GM12878 (cell line): ENCODE measurements around the gene ICAM4. TPM values are rescaled to one million over a fixed set of nuclear protein-coding genes. Genes with fewer than 3 reads are reported as not detected.

Source experiments
- ATAC-seq: fragments of 200-7000 bp; cut with Tn5 transposase; 3 replicates; pipeline ENCODE4 v1.9.1; 2020; ENCODE audit warnings: mild to moderate bottlenecking, moderate library complexity
- BruUV-seq: library from RNA; stranded (reverse); fragments of 400-500 nt; replicated peaks from 2 replicates; lab custom pipeline; 2021; lab: Mats Ljungman, UMichigan
- CTCF ChIA-PET: fragments of 300-600 bp; sonication (Branson Sonifier 250); formaldehyde crosslinking; extraction: SDS; loops from one replicate; lab custom pipeline; 2021; ENCODE audit warnings: inconsistent platforms; lab: Yijun Ruan, JAX
- POLR2A ChIA-PET: fragments of 350-600 bp; formaldehyde crosslinking; extraction: SDS; loops from one replicate; lab custom pipeline; 2021; ENCODE audit warnings: inconsistent platforms; lab: Charles Lee
- RAD21 ChIA-PET: fragments of 300-600 bp; sonication (Branson Sonifier 250); formaldehyde crosslinking; loops from one replicate; lab custom pipeline; 2023; ENCODE audit warnings: antibody characterized with exemption; ENCODE audit not compliant: unreplicated experiment; lab: Charles Lee
- SMC1A ChIA-PET: fragments of 300-600 bp; sonication (Branson Sonifier 250); formaldehyde crosslinking; loops from one replicate; lab custom pipeline; 2023; ENCODE audit not compliant: unreplicated experiment, uncharacterized antibody; lab: Charles Lee
- DNase-seq: peaks from one replicate; pipeline ENCODE4 v3.0.0-alpha.2; 2011; ENCODE audit warnings: low read depth, low spot score
- FAIRE-seq: peaks from 3 replicates; lab custom pipeline; 2011; peaks lifted over from hg19 to GRCh38; lab: Jason Lieb, UNC
- H2AFZ ChIP-seq: 2 replicates; pipeline ENCODE4 v1.6.0; 2011; ENCODE audit warnings: low read depth, low read length, control low read depth; ENCODE audit not compliant: control insufficient read depth
- H3K27ac ChIP-seq: 2 replicates; pipeline ENCODE4 v1.5.1; 2011; ENCODE audit warnings: control low read depth; ENCODE audit not compliant: control insufficient read depth, insufficient read depth
- H3K27me3 ChIP-seq, 2 experiments: replicated peaks in 1 of 2; 2 replicates each; pipeline versions ENCODE4 v1.6.0 to v1.6.1; 2011; ENCODE audit warnings: low read length in 1 of 2; ENCODE audit not compliant: control insufficient read depth in 2 of 2, insufficient read depth in 2 of 2
- H3K36me3 ChIP-seq, 2 experiments: 2 replicates each; pipeline ENCODE4 v1.5.1; 2011; ENCODE audit warnings: low read length in 1 of 2; ENCODE audit not compliant: control insufficient read depth in 2 of 2, insufficient read depth in 2 of 2
- H3K4me1 ChIP-seq: 2 replicates; pipeline ENCODE4 v1.6.1; 2011; ENCODE audit warnings: mild to moderate bottlenecking, low read length, moderate library complexity, mixed read lengths; ENCODE audit not compliant: control insufficient read depth, insufficient read depth
- H3K4me2 ChIP-seq: 2 replicates; pipeline ENCODE4 v1.6.0; 2011; ENCODE audit warnings: control low read depth; ENCODE audit not compliant: control insufficient read depth, insufficient read depth
- H3K4me3 ChIP-seq: fragments of 200-600 bp; sonication (generic); 2 replicates; pipeline ENCODE4 v1.5.1; 2016
- H3K79me2 ChIP-seq: 2 replicates; pipeline ENCODE4 v1.6.0; 2011; ENCODE audit warnings: low read length; ENCODE audit not compliant: control insufficient read depth, insufficient read depth
- H3K9ac ChIP-seq: 2 replicates; pipeline ENCODE4 v1.8.0; 2011; ENCODE audit warnings: low read length, control low read depth, mixed read lengths; ENCODE audit not compliant: control insufficient read depth, insufficient read depth
- H3K9me3 ChIP-seq: replicated peaks from 3 replicates; pipeline ENCODE4 v1.5.1; 2011; ENCODE audit warnings: mild to moderate bottlenecking, low read length; ENCODE audit not compliant: control insufficient read depth, insufficient read depth
- H4K20me1 ChIP-seq: 2 replicates; pipeline ENCODE4 v1.6.0; 2011; ENCODE audit not compliant: control insufficient read depth, insufficient read depth
- CBX3 ChIP-seq: fragments of 200-600 bp; sonication (generic); IDR thresholded peaks from 2 replicates; pipeline ENCODE4 v1.6.1; 2016; ENCODE audit warnings: low read depth, borderline replicate concordance
- FOXM1 ChIP-seq: IDR thresholded peaks from 2 replicates; pipeline ENCODE4 v1.6.1; 2012; ENCODE audit warnings: low read depth, mild to moderate bottlenecking, inconsistent platforms, low read length, moderate library complexity
- GATAD2B ChIP-seq: fragments of 450-650 bp; conservative IDR thresholded peaks from 2 replicates; pipeline ENCODE4 v1.6.1; 2017; ENCODE audit warnings: low read depth, mild to moderate bottlenecking, moderate library complexity
- HCFC1 ChIP-seq: fragments of 150-350 bp; IDR thresholded peaks from 2 replicates; pipeline ENCODE4 v1.6.1; 2014; ENCODE audit warnings: low read length
- HDGF ChIP-seq: fragments of 450-650 bp; IDR thresholded peaks from 2 replicates; pipeline ENCODE4 v1.6.1; 2016; ENCODE audit warnings: antibody characterized with exemption
- IKZF1 ChIP-seq: fragments of 450-650 bp; conservative IDR thresholded peaks from 2 replicates; pipeline ENCODE4 v1.6.1; 2017; ENCODE audit warnings: antibody characterized with exemption, mild to moderate bottlenecking
- MLLT1 ChIP-seq: fragments of 450-650 bp; IDR thresholded peaks from 2 replicates; pipeline ENCODE4 v1.6.1; 2016; ENCODE audit warnings: mild to moderate bottlenecking
- NFYB ChIP-seq: IDR thresholded peaks from 2 replicates; pipeline ENCODE4 v1.6.1; 2011; ENCODE audit warnings: low read depth, mild to moderate bottlenecking, low read length, improper control_type of control experiment, moderate library complexity; ENCODE audit not compliant: insufficient read depth
- PAX5 ChIP-seq: IDR thresholded peaks from 2 replicates; pipeline ENCODE4 v1.6.1; 2011; ENCODE audit warnings: low read depth, low read length, borderline replicate concordance
- PAX8 ChIP-seq: fragments of 450-650 bp; IDR thresholded peaks from 2 replicates; pipeline ENCODE4 v1.6.1; 2017; ENCODE audit warnings: mild to moderate bottlenecking, moderate library complexity
- POLR2A ChIP-seq: IDR thresholded peaks from 2 replicates; pipeline ENCODE4 v1.6.1; 2011; ENCODE audit warnings: low read depth, mild to moderate bottlenecking, low read length
- RAD51 ChIP-seq: fragments of 450-650 bp; IDR thresholded peaks from 2 replicates; pipeline ENCODE4 v1.6.1; 2016; ENCODE audit warnings: moderate library complexity, mild to moderate bottlenecking, inconsistent platforms
- RFX5 ChIP-seq: IDR thresholded peaks from 2 replicates; pipeline ENCODE4 v1.6.1; 2011; ENCODE audit warnings: low read depth, low read length, improper control_type of control experiment
- SPI1 ChIP-seq: IDR thresholded peaks from 2 replicates; pipeline ENCODE4 v1.6.1; 2011; ENCODE audit warnings: low read depth, mild to moderate bottlenecking, low read length, moderate library complexity, borderline replicate concordance; ENCODE audit not compliant: insufficient read depth
- ZNF687 ChIP-seq: fragments of 450-650 bp; IDR thresholded peaks from 2 replicates; pipeline ENCODE4 v1.6.1; 2017; ENCODE audit warnings: mild to moderate bottlenecking, moderate library complexity
- WGBS: methylation state at CpG from one replicate; pipeline ENCODE4 v1.1.6; 2016; ENCODE audit warnings: low lambda C conversion rate; ENCODE audit not compliant: insufficient replicate concordance, insufficient coverage; ENCODE audit errors: missing lambda C conversion rate; 5-methylcytosine and 5-hydroxymethylcytosine counted together
- in situ Hi-C: fragments of 300-500 bp; cut with MboI; formaldehyde crosslinking; loops from 9 replicates; pipeline ENCODE4 v1.14.3; 2018; ENCODE audit warnings: mixed read lengths
- intact Hi-C: fragments of 100-400 bp; cut with micrococcal nuclease; formaldehyde crosslinking; loops from one replicate; pipeline ENCODE4 v1.14.2; 2022; ENCODE audit not compliant: unreplicated experiment
- polyA plus RNA-seq, 11 experiments: library from polyadenylated mRNA; depleted of rRNA in 4 of 11; unstranded in 6 of 11; stranded (reverse) in 5 of 11; fragments of >200 nt; fragmentation: Nextera tagmentation in 4 of 11; fragmentation: Illumina TruSeq in 1 of 11; extraction: Ambion mirVana in 4 of 11; extraction: Trizol in 1 of 11; gene quantifications; 1 replicate in 1 of 11; 2 replicates in 10 of 11; pipeline versions ENCODE4 v1.2.1 to v1.2.3, GENCODE V29; 2011 to 2016; ENCODE audit warnings: inconsistent platforms in 2 of 11, missing spikeins in 2 of 11, low read depth in 1 of 11
- total RNA-seq, 4 experiments: library from RNA; depleted of rRNA in 3 of 4; stranded (reverse); fragments of >200 nt in 3 of 4; fragmentation: Illumina TruSeq in 1 of 4; extraction: Trizol in 1 of 4; gene quantifications; 2 replicates each; pipeline versions ENCODE4 v1.2.1 to v1.2.3, GENCODE V29; 2013 to 2021

ICAM4 gene
- total and polyA plus RNA-seq, 10 of the 15 experiments (the other 5 are each of a cell fraction or from before 2014, with no cell fraction given), result 0.31 to 5.1 (median 1.7) TPM

GRCh38 chr19:10245189-10245939 lies 41.4 kb upstream of the ICAM4 start:
- Histone ChIP-seq H3K4me3 (no peak overlapping the region), H3K36me3 (no peaks in the 10 kb centered on the region), H3K27me3 (no peaks in the 10 kb centered on the region), H3K4me2 (peak overlapping the region; percentile 9; the same call in 1 of the 2 replicates), H3K27ac (peak overlapping the region; percentile 55), H4K20me1 (no peaks in the 10 kb centered on the region), H3K4me1 (peaks cover 54% of the 10 kb centered on the region), H3K9ac (no peak overlapping the region; the same call in 1 of the 2 replicates), H2AFZ (peak overlapping the region; percentile 16; the same call in 1 of the 2 replicates), H3K79me2 (no peaks in the 10 kb centered on the region), H3K9me3 (no peaks in the 10 kb centered on the region; the same call in 2 of the 3 replicates)
- in situ Hi-C loops (loop anchor here (25.0 kb wide), 1 partner anchor 1108 kb away; the partner anchor contains the start of genes OR7G3 and ZNF317), intact Hi-C loops (no loop called here)
- no peak for FAIRE-seq
- BruUV-seq, result no TSS peak
- DNase-seq, result no peak
- POLR2A ChIA-PET, result interaction anchor here (0.7 to 4.0 kb wide), 10 partner anchors 8 to 141 kb away, joined by 3 to 35 read pairs (median 4); partner anchors contain the start of genes ANGPTL6 and PPAN
- WGBS, result 31% methylated on average over 9 of the region's 9 CpGs
- RAD21 ChIA-PET, result interaction anchor here (0.8 to 8.4 kb wide), 8 partner anchors 9 to 317 kb away, joined by 3 to 98 read pairs (median 4); partner anchors contain the start of genes DNMT1, ICAM1, PPAN and S1PR2
- SMC1A ChIA-PET, result interaction anchor here (0.6 to 4.3 kb wide), 16 partner anchors 10 to 141 kb away, joined by 3 to 22 read pairs (median 4); no protein-coding TSS in a partner anchor
- ATAC-seq, result peak; percentile 74
- CTCF ChIA-PET, result interaction anchor here (1.0 to 8.3 kb wide), 9 partner anchors 9 to 146 kb away, joined by 4 to 148 read pairs (median 6); partner anchors contain the start of genes P2RY11 and S1PR2
- TF ChIP-seq FOXM1 (no peak), ZNF687 (peak; percentile 90), POLR2A (no peak), RAD51 (no peak), GATAD2B (0 out of 2 replicates have a peak, but pooled peaks have one; percentile 39), IKZF1 (peak; percentile 27; the same call in 1 of the 2 replicates), MLLT1 (0 out of 2 replicates have a peak, but pooled peaks have one; percentile 55), RFX5 (peak; percentile 89), HCFC1 (no peak), NFYB (no peak), CBX3 (no peak), PAX5 (0 out of 2 replicates have a peak, but pooled peaks have one; percentile 17), SPI1 (peak; percentile 82), PAX8 (no peak), HDGF (0 out of 2 replicates have a peak, but pooled peaks have one; percentile 31)
